Lower leg skin (tissue), 3 donors: ENCODE data around the gene BABAM2.

ENCODE experiments used
- CTCF ChIP-seq, 3 donors: fragments of 450-650 bp; IDR thresholded peaks; one replicate each; pipeline ENCODE4 v1.5.1; 2016; ENCODE audit warnings: antibody characterized with exemption in 3 of 3, mild to moderate bottlenecking in 3 of 3, moderate library complexity in 2 of 3
- POLR2A ChIP-seq, 2 donors: fragments of 450-650 bp; IDR thresholded peaks; one replicate each; pipeline ENCODE4 v1.6.1; 2016 to 2017; ENCODE audit warnings: antibody characterized with exemption in 2 of 2, mild to moderate bottlenecking in 1 of 2, moderate library complexity in 1 of 2

DNA sequence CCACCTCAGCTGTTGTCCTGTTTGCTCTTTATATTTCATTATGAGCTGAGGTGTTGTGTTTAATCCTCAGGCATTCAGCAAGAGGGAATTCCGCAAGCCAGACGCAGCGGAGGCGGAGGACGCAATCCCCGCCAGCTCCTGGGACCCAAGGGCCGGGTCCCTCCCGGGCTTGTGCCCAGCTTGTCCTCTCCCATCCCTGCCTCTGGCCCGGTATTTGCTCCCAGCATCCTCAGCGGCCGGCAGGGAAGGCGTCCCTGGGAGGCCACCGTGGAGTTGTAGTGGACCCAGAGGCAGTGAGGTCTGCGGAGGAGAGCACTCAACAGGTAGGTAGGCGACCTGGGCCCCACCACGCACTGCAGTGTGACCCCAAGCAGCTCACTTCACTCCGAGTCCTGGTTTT is 459.7 kb downstream of the BABAM2 start:
- TF ChIP-seq POLR2A (IDR thresholded peaks at IDR 0.05) (no peak), CTCF (IDR thresholded peaks at IDR 0.05) (no peak)
